Caco-2 (cell line): ENCODE data around the gene NUDCD2. TPM values are rescaled to one million over a fixed set of nuclear protein-coding genes. Genes with fewer than 3 reads are reported as not detected.

Source experiments
- BruUV-seq: library from RNA; stranded (reverse); fragments of 400-500 nt; replicated peaks from 2 replicates; lab custom pipeline; 2021; lab: Mats Ljungman, UMichigan
- CTCF ChIA-PET: fragments of 300-600 bp; sonication (Branson Sonifier 250); formaldehyde crosslinking; loops from one replicate; lab custom pipeline; 2022; ENCODE audit warnings: antibody characterized with exemption; lab: Charles Lee
- POLR2A ChIA-PET: fragments of 300-600 bp; sonication (Branson Sonifier 250); formaldehyde crosslinking; loops from one replicate; lab custom pipeline; 2022; ENCODE audit warnings: antibody characterized with exemption; lab: Charles Lee
- DNase-seq, 2 experiments: peaks; one replicate each; pipeline versions ENCODE4 v3.0.0 to v3.0.0-alpha.2; 2020 to 2022
- H3K27me3 ChIP-seq: replicated peaks from 2 replicates; pipeline ENCODE4 v1.6.0; 2011; ENCODE audit warnings: low read length; ENCODE audit not compliant: control insufficient read depth, insufficient read depth
- H3K36me3 ChIP-seq: 2 replicates; pipeline ENCODE4 v1.5.1; 2011; ENCODE audit warnings: low read length; ENCODE audit not compliant: control insufficient read depth, insufficient read depth
- H3K4me1 ChIP-seq: fragments of 250-450 bp; sonication (Bioruptor Pico); 2 replicates; pipeline ENCODE4 v1.5.1; 2020; ENCODE audit warnings: mild to moderate bottlenecking
- H3K4me3 ChIP-seq: 2 replicates; pipeline ENCODE4 v1.5.1; 2011; ENCODE audit warnings: low read depth, mild to moderate bottlenecking, control low read depth, low read length
- H3K9me3 ChIP-seq: fragments of 250-450 bp; sonication (Bioruptor Pico); 2 replicates; pipeline ENCODE4 v1.5.1; 2020; ENCODE audit warnings: mild to moderate bottlenecking, moderate library complexity
- H3K27ac Mint-ChIP-seq: one replicate; pipeline ENCODE4 v1.8.0; 2022; ENCODE audit warnings: mixed read lengths; ENCODE audit not compliant: unreplicated experiment
- H3K27me3 Mint-ChIP-seq: one replicate; pipeline ENCODE4 v1.8.0; 2022; ENCODE audit warnings: mixed read lengths; ENCODE audit not compliant: insufficient read depth, unreplicated experiment
- H3K36me3 Mint-ChIP-seq: one replicate; pipeline ENCODE4 v1.8.0; 2022; ENCODE audit warnings: mild to moderate bottlenecking, mixed read lengths; ENCODE audit not compliant: insufficient read depth, unreplicated experiment
- H3K4me1 Mint-ChIP-seq: one replicate; pipeline ENCODE4 v1.8.0; 2022; ENCODE audit warnings: low read depth, mixed read lengths; ENCODE audit not compliant: unreplicated experiment
- H3K4me3 Mint-ChIP-seq: one replicate; pipeline ENCODE4 v1.8.0; 2022; ENCODE audit warnings: mild to moderate bottlenecking, moderate library complexity, mixed read lengths; ENCODE audit not compliant: unreplicated experiment
- H3K9me3 Mint-ChIP-seq: one replicate; pipeline ENCODE4 v1.8.0; 2022; ENCODE audit warnings: mixed read lengths; ENCODE audit not compliant: unreplicated experiment
- intact Hi-C: fragments of 100-400 bp; cut with micrococcal nuclease; formaldehyde crosslinking; loops from one replicate; pipeline ENCODE4 v1.10.0; 2022; ENCODE audit not compliant: unreplicated experiment
- total RNA-seq: library from RNA; stranded (reverse); gene quantifications from 2 replicates; pipeline ENCODE4 v1.2.3, GENCODE V29; 2022
- TF ChIP-seq, protein P1 (sequence below), 2 experiments: fragments of 200-600 bp in 1 of 2; IDR thresholded peaks; 1 replicate in 1 of 2; 2 replicates in 1 of 2; pipeline versions ENCODE4 v1.5.1 to v1.8.0; 2011 to 2022; ENCODE audit warnings: antibody characterized with exemption in 1 of 2, control low read depth in 1 of 2, inconsistent platforms in 1 of 2, low read depth in 1 of 2, low read length in 1 of 2, mild to moderate bottlenecking in 1 of 2, moderate library complexity in 1 of 2; ENCODE audit not compliant: insufficient read depth in 1 of 2, severe bottlenecking in 1 of 2, unreplicated experiment in 1 of 2

The NUDCD2 gene
- total RNA-seq, 1 experiment from 2014 or later, result 50.0 TPM

- ChIA-PET CTCF (no interaction called here), POLR2A (no interaction called here)
- no peaks in the 10 kb centered on the region for H3K9me3 Mint-ChIP-seq
These were observed 12.0 kb downstream of the NUDCD2 start for GRCh38 chr5:163447875-163448274.

DNA sequence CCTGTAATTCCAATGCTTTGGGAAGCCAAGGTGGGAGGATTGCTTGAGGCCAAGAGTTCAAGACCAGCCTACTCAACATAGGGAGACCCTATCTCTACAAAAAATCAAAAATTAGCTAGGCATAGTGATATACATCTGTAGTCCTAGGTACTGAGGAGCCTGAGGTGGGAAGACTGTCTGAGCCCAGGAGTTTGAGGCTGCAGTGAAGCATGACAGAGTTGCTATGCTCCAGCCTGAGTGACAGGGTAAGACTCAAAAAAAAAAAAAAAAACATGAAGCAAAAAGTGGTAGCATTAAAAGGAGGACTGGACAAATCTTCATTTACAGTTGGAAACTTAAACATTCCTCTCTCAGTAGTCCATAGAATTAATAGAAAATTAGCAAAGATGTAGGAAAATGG lies 12.7 kb downstream of the NUDCD2 start:
- no peaks in the 10 kb centered on the region; the same call in 1 of the 2 replicates for H3K36me3 ChIP-seq
- no peak overlapping the region for H3K4me3 Mint-ChIP-seq
- H3K4me3 ChIP-seq, result no peak overlapping the region
- intact Hi-C loops, result no loop called here
- BruUV-seq, result no TSS peak
- no peaks in the 10 kb centered on the region for H3K9me3 Mint-ChIP-seq
- DNase-seq, result no peak
- H3K36me3 Mint-ChIP-seq, result peaks cover 79% of the 10 kb centered on the region
- H3K4me1 ChIP-seq, result no peaks in the 10 kb centered on the region
- H3K9me3 ChIP-seq, result no peaks in the 10 kb centered on the region
- no peak overlapping the region for H3K27ac Mint-ChIP-seq
- ChIA-PET CTCF (no interaction called here), POLR2A (no interaction called here)
- no peaks in the 10 kb centered on the region for H3K4me1 Mint-ChIP-seq
- no peaks in the 10 kb centered on the region for H3K27me3 Mint-ChIP-seq
- TF ChIP-seq, protein P1, sequence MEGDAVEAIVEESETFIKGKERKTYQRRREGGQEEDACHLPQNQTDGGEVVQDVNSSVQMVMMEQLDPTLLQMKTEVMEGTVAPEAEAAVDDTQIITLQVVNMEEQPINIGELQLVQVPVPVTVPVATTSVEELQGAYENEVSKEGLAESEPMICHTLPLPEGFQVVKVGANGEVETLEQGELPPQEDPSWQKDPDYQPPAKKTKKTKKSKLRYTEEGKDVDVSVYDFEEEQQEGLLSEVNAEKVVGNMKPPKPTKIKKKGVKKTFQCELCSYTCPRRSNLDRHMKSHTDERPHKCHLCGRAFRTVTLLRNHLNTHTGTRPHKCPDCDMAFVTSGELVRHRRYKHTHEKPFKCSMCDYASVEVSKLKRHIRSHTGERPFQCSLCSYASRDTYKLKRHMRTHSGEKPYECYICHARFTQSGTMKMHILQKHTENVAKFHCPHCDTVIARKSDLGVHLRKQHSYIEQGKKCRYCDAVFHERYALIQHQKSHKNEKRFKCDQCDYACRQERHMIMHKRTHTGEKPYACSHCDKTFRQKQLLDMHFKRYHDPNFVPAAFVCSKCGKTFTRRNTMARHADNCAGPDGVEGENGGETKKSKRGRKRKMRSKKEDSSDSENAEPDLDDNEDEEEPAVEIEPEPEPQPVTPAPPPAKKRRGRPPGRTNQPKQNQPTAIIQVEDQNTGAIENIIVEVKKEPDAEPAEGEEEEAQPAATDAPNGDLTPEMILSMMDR (IDR thresholded peaks at IDR 0.05; ENCODE audit: insufficient read depth in 1 of 2, low read depth in 1 of 2, low read length in 1 of 2, severe bottlenecking in 1 of 2, unreplicated experiment in 1 of 2), result no peak
- H3K27me3 ChIP-seq, result no peaks in the 10 kb centered on the region

More at GRCh38 chr5:163447875-163448274, 12.0 kb downstream of the NUDCD2 start:
- Mint-ChIP-seq H3K27me3 (no peaks in the 10 kb centered on the region), H3K36me3 (peaks cover 78% of the 10 kb centered on the region), H3K27ac (no peak overlapping the region), H3K4me3 (no peak overlapping the region), H3K4me1 (no peaks in the 10 kb centered on the region)
- TF ChIP-seq, protein P1 (IDR thresholded peaks at IDR 0.05; ENCODE audit: insufficient read depth in 1 of 2, low read depth in 1 of 2, low read length in 1 of 2, severe bottlenecking in 1 of 2, unreplicated experiment in 1 of 2), result no peak
- DNase-seq, result no peak
- no peaks in the 10 kb centered on the region for H3K27me3 ChIP-seq
- H3K9me3 ChIP-seq, result no peaks in the 10 kb centered on the region
- H3K4me3 ChIP-seq, result no peak overlapping the region
- BruUV-seq, result no TSS peak
- intact Hi-C loops, result no loop called here
- no peaks in the 10 kb centered on the region; the same call in 1 of the 2 replicates for H3K36me3 ChIP-seq
- no peaks in the 10 kb centered on the region for H3K4me1 ChIP-seq

DNA sequence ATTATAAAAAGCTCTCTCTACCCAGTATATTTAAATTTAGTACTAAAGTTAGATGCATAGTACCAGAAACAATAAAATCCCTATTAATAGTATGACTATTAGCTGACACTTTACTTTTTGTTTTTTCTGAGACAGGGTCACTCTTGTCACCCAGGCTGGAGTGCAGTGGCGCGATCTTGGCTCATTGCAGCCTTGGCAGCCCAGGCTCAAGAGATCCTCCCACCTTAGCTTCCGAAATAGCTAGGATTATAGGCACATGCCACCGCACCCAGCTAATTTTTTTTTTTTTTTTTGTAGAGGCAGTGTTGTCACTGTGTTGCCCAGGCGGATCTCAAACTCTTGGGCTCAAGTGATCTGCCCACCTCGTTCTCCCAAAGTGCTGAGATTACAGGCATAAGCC lies 14.6 kb downstream of the NUDCD2 start:
- Histone ChIP-seq H3K36me3 (no peaks in the 10 kb centered on the region; the same call in 1 of the 2 replicates), H3K9me3 (no peaks in the 10 kb centered on the region), H3K4me1 (no peaks in the 10 kb centered on the region), H3K4me3 (no peak overlapping the region), H3K27me3 (no peaks in the 10 kb centered on the region)
- intact Hi-C loops, result no loop called here
- no peak for DNase-seq
- peaks cover 74% of the 10 kb centered on the region for H3K36me3 Mint-ChIP-seq
- H3K27ac Mint-ChIP-seq, result no peak overlapping the region
- H3K27me3 Mint-ChIP-seq, result no peaks in the 10 kb centered on the region
- POLR2A ChIA-PET, result no interaction called here
- H3K4me1 Mint-ChIP-seq, result no peaks in the 10 kb centered on the region
- H3K9me3 Mint-ChIP-seq, result no peaks in the 10 kb centered on the region
- no peak overlapping the region for H3K4me3 Mint-ChIP-seq
- BruUV-seq, result no TSS peak
- TF ChIP-seq, protein P1 (IDR thresholded peaks at IDR 0.05; ENCODE audit: insufficient read depth in 1 of 2, low read depth in 1 of 2, low read length in 1 of 2, severe bottlenecking in 1 of 2, unreplicated experiment in 1 of 2), result no peak
- CTCF ChIA-PET, result no interaction called here
